Cerebellar nuclear complex (tissue), 1 donor: ENCODE data around the gene MED1.
"Not testable (repeated sequence)": the region's sequence is repeated elsewhere in the genome, so short reads cannot be mapped to it uniquely, and the experiment has no call there.

Experiments
- DNase-seq, 2 experiments: peaks; one replicate each; lab custom pipeline; 2025; lab: John Stamatoyannopoulos, UW

The MED1 gene, protein sequence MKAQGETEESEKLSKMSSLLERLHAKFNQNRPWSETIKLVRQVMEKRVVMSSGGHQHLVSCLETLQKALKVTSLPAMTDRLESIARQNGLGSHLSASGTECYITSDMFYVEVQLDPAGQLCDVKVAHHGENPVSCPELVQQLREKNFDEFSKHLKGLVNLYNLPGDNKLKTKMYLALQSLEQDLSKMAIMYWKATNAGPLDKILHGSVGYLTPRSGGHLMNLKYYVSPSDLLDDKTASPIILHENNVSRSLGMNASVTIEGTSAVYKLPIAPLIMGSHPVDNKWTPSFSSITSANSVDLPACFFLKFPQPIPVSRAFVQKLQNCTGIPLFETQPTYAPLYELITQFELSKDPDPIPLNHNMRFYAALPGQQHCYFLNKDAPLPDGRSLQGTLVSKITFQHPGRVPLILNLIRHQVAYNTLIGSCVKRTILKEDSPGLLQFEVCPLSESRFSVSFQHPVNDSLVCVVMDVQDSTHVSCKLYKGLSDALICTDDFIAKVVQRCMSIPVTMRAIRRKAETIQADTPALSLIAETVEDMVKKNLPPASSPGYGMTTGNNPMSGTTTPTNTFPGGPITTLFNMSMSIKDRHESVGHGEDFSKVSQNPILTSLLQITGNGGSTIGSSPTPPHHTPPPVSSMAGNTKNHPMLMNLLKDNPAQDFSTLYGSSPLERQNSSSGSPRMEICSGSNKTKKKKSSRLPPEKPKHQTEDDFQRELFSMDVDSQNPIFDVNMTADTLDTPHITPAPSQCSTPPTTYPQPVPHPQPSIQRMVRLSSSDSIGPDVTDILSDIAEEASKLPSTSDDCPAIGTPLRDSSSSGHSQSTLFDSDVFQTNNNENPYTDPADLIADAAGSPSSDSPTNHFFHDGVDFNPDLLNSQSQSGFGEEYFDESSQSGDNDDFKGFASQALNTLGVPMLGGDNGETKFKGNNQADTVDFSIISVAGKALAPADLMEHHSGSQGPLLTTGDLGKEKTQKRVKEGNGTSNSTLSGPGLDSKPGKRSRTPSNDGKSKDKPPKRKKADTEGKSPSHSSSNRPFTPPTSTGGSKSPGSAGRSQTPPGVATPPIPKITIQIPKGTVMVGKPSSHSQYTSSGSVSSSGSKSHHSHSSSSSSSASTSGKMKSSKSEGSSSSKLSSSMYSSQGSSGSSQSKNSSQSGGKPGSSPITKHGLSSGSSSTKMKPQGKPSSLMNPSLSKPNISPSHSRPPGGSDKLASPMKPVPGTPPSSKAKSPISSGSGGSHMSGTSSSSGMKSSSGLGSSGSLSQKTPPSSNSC (N-terminal part only)

DNA sequence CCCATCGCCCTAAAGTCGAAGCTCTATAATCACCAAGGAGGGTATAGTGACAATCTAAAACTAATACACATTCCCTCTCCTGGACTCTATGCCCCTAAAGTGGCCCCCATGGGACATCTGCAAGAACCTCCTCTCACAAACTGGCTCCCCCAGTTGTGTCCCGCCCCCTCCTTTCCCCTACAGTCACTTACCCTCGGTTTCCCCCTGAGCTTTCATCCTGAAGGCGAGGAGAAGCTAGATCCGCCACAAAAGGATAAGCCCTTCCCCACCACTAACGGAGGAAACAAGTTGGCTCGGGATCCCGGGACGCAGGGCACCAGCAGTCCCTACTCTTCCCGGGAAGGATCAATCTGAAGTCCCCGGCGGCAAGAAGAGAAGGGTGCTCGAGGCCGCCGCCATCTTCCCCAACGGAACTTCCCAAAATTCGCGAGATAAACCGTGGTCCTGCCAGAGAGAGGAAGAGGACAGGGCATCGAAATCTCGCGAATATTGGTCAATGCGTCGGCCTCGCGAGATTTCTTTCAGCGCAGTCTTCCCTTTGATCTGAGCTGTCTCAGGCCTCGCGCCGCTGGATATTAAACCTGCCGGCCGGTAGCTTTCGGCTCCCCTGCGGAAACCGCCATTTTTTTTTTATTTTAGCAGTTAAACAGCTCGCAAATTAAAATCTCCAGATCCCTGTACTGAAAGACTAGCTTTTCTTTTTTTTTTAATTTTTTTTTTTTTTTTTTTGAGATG, at the start of gene MED1:
Gene MED1 (minus strand): TSS at position 417 of the 735 bp plus-strand sequence. CDS start 201 bp downstream, at position 216.
- peak; percentile 49 to 77 for DNase-seq

DNA sequence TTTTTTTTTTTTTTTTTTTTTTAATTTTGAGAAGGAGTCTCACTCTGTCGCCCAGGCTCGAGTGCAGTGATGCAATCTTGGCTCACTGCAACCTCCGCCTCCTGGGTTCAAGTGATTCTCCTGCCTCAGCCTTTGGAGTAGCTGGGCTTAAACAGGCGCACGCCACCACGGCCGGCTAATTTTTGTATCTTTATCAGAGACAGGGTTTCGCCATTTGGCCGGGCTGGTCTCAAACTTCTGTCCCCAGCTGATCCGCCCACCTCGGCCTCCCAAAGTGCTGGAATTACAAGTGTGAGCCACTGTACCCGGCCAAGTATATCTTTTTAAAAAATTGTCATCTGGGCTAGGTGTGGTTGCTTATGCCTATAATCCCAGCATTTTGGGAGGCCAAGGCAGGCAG, 45.9 kb upstream of the MED1 start:
- DNase-seq: not testable (repeated sequence)

DNA sequence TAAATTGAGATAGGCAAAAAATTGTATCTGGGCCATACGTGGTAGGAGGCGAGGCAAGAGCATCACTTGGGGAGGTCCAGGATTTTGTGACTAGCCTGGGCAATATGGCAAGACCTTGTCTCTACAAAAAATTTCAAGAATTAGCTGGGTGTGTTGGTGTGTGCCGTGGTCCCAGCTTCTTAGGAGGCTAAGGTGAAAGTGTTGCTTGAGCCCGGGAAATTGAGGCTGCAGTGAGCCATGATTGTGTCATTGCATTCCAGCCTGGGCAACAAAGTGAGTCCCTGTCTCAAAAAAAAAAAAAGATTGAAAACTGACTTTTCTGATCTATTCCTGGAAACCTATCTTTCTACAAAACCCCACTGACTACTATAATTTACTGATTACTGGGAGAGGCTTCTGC, 36.9 kb upstream of the MED1 start:
- no peak for DNase-seq

DNA sequence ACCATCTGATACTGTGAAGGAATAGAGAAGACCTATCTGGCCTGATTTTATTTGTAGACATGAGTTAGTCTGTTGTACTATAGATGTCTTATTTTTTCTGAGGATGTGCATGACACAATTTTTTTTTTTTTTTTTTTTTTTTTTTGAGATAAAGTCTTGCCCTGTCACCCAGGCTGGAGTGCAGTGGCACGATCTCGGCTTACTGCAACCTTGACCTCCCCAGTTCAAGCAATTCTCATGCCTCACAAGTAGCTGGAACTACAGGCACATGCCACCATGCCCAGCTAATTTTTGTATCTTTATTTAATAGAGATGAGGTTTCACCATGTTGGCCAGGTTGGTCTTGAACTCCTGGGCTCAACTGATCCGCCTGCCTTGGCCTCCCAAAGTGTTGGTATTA, 36.4 kb upstream of the MED1 start:
- not testable (repeated sequence) for DNase-seq

DNA sequence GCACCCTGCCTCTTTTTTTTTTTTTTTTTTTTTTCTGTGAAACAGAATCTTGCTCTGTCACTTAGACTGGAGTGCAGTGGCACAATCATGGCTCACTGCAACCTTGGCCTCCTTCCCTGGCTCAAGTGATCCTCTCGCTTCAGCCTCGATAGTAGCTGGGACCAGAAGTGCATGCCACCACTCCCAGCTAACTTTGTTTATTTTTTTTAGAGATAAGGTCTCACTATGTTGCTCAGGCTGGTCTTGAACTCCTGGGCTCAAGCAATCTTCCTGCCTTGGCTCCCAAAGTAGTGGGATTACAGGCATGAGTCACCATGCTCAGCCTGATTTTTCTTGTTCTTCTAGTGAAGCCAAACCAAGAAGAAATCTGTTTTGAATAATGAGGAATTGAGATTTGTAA, 35.2 kb upstream of the MED1 start:
- no peak for DNase-seq

DNA sequence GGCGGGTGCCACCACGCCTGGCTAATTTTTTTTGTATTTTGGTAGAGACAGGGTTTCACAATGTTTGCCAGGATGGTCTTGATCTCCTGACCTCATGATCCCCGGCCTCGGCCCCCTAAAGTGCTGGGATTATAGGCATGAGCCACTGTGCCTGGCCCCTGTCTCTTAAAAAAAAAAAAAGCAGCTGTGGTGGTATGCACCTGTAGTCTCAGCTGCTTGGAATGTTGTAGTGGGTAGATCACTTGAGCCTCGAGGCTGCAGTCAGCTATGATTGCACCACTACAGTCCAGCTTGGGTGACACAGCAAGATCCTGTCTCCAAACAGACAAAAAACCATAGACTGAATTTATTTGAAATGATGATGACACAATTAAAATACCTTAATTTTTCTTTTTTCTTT, 34.5 kb upstream of the MED1 start:
- DNase-seq: no peak

DNA sequence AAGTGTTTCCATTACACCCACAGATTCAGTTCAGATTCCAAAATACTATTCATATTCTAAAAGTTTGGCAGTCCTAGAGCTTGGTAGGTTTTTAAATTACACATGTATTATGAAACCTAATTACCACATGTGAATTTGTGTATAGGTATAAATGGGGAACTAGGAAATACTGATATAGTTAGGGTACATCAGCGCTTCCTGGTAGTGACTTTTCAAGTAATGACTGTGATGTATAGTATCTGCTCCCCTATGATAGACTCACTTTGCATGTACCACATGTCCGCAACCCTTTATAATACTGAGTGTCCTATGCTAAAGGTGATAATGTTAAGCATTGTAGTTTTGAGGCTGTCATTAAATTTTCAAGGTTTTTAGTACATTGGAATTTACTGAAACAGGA, 33.1 kb upstream of the MED1 start:
- no peak for DNase-seq

DNA sequence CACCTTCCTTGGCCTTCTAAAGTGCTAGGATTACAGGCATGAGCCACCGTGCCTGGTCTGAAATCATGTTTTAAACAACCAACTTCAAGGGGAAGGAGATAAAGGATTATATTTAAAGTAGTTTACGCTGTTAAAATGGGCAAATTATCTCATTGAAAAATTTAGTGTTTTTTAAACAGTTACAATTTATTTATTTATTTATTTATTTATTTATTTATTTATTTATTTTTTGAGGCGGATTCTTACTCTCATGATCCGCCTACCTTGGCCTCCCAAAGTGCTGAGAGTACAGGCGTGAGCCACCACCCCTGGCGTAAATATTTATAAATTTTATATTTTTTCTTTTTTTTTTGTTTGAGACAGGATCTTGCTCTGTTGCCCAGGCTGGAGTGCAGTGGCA, 32.4 kb upstream of the MED1 start:
- no peak for DNase-seq

DNA sequence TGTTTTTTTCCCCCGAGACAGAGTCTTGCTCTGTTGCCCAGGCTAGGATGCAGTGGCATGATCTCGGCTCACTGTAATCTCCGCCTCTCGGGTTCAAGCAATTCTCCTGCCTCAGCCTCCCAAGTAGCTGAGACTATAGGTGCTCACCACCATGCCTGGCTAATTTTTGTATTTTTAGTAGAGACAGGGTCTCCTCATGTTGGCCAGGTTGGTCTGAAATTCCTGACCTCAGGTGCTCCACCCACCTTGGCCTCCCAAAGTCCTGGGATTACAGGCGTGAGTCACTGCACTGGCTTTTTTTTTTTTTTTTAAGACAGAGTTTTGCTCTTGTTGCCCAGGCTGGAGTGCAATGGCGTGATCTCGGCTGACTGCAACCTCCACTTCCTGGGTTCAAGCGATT, 28.6 kb upstream of the MED1 start:
- DNase-seq: not testable (repeated sequence)

DNA sequence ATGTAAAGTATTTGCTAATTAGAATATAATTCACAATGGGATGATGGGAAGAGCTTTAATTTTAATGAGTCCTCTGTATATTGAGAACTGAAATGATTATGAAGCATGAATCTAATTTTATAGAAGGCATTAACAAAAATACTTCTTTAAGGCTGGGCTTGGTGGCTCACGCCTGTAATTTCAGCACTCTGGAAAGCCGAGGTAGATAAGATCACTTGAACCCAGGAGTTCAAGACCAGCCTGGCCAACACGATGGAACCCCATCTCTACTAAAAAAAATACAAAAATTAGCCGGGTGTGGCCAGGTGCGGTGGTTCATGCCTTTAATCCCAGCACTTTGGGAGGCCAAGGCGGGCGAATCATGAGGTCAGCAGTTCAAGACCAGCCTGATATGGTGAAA, 22.2 kb upstream of the MED1 start:
- no peak for DNase-seq

DNA sequence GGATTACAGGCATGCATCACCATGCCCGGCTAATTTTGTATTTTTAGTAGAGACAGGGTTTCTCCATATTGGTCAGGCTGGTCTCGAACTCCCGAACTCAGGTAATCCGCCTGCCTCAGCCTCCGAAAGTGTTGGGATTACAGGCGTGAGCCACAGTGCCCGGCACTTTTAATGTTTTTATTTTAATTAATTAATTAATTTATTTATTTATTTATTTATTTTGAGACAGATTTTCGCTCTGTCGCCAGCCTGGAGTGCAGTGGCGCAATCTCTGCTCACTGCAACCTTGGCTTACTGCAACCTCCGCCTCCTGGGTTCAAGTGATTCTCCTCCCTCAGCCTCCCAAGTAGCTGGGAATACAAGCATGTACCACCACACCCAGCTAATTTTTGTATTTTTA, 17.5 kb upstream of the MED1 start:
- DNase-seq: not testable (repeated sequence)

DNA sequence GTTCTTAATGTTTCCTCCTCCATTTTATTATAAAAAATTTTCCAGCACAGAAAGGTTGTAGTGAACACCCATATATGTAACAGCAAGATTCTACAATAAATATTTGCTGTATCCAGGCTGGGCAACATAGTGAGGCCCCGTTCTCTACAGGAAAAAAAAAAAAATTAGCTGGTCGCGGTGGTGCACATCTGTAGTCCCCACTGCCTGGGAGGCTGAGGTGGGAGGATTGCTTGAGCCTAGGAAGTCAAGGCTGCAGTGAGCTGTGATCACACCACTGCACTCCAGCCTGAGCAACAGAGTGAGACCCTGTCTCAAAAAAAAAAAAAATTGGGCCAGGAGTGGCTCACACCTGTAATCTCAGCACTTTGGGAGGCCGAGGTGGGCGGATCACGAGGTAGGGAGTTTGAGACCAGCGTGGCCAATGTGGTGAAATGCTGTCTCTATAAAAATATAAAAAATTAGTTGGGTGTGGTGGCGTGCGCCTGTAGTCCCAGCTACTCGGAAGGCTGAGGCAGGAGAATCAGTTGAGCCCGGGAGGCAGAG, 13.6 kb upstream of the MED1 start:
- not testable (repeated sequence) for DNase-seq

DNA sequence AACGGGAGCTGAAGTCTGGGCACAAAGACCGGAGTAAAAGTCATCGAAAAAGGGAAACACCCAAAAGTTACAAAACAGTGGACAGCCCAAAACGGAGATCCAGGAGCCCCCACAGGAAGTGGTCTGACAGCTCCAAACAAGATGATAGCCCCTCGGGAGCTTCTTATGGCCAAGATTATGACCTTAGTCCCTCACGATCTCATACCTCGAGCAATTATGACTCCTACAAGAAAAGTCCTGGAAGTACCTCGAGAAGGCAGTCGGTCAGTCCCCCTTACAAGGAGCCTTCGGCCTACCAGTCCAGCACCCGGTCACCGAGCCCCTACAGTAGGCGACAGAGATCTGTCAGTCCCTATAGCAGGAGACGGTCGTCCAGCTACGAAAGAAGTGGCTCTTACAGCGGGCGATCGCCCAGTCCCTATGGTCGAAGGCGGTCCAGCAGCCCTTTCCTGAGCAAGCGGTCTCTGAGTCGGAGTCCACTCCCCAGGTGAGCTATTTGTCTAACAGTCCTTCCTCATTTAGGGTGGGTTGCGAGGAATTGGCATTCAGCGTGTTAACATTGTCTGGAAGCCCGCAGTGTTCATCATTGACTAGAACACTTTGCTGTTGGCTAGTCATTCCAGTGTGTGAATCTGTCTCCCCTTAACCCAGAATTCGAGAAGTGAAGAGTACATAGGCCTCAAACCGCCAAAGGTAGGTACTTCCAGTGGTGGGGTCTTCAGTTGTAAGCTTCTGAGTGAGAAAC, 11.7 kb upstream of the MED1 start:
- DNase-seq: no peak

DNA sequence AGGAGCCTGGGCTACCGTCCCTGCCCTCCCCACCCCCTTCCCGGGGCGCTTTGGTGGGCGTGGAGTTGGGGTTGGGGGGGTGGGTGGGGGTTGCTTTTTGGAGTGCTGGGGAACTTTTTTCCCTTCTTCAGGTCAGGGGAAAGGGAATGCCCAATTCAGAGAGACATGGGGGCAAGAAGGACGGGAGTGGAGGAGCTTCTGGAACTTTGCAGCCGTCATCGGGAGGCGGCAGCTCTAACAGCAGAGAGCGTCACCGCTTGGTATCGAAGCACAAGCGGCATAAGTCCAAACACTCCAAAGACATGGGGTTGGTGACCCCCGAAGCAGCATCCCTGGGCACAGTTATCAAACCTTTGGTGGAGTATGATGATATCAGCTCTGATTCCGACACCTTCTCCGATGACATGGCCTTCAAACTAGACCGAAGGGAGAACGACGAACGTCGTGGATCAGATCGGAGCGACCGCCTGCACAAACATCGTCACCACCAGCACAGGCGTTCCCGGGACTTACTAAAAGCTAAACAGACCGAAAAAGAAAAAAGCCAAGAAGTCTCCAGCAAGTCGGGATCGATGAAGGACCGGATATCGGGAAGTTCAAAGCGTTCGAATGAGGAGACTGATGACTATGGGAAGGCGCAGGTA, 11.0 kb upstream of the MED1 start:
- no peak for DNase-seq

DNA sequence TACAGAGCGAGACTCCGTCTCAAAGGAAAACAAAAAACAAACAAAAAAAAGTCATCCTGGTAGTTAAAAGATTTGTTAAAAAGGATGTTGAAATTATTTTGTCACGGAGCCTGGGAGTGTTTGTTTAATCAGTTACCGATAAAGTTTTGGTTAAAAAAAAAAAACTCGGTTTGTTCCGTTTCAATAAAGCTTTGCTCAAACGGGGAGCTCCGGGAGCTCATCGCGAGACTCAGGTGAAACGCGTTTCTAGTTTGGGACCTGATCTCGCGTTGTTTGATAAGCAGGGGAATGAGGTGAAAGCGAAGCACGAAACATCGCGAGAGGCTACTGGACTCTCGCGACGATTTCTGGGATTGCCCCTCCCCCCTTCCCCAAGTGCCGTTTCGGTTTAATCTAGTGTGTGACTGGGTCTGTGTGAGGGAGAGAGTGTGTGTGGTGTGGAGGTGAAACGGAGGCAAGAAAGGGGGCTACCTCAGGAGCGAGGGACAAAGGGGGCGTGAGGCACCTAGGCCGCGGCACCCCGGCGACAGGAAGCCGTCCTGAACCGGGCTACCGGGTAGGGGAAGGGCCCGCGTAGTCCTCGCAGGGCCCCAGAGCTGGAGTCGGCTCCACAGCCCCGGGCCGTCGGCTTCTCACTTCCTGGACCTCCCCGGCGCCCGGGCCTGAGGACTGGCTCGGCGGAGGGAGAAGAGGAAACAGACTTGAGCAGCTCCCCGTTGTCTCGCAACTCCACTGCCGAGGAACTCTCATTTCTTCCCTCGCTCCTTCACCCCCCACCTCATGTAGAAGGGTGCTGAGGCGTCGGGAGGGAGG, 10.3 kb upstream of the MED1 start, which contains the start of gene CDK12:
Gene CDK12 (plus strand): TSS at position 374 of the 813 bp plus-strand sequence. CDS start 586 bp downstream, outside the sequence.
- peak; percentile 92 for DNase-seq

DNA sequence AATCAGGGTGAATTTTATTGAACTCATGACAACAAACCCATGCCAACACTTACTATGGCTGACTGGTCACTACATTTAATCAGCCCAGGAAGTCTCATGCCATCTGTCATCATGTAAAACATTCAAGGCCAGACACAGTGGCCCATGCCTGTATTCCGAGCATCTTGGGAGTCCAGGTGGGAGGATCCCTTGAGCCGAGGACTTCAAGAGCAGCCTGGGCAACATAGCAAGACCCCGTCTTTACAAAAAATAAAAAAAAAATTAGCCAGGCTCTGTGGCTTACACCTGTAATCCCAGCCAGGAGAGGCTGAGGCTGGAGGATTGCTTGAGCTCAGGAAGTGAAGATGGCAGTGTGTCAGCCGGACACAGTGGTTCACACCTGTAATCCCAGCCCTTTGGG, 4.9 kb upstream of the MED1 start:
- no peak for DNase-seq

DNA sequence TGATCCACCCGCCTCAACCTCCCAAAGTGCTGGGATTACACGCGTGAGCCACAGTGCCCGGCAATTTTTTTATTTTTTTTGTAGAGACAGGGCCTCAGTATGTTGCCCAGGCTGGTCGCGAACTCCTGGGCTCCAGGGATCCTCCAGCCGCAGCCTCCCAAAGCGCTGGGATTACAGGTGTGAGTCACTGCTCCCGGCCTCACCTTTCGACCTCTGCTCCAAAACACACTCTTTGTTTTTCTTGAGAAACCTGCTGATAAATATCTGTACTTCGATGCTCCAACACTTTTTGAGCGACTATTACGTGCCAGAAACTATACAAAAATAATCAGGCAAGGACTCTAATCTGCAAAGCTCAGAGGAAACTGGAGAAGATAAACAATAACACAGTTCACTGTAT, 1.0 kb downstream of the MED1 start:
- no peak for DNase-seq

DNA sequence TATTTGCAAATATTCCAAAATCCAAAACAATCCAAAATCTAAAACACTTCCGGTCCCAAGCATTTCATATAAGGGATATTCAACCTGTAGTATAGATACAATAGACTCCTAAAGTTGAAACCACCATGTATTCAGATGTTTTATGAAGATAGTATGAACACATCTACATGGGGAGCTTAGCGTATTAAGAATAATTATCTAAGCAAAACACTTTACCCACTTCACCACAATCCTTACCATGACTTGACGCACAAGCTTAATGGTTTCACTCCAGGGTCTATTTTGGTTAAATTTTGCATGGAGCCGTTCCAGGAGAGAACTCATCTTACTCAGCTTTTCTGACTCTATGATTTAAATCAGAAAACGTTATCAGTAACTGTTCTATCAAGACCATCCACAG, 3.5 kb downstream of the MED1 start:
- no peak for DNase-seq

DNA sequence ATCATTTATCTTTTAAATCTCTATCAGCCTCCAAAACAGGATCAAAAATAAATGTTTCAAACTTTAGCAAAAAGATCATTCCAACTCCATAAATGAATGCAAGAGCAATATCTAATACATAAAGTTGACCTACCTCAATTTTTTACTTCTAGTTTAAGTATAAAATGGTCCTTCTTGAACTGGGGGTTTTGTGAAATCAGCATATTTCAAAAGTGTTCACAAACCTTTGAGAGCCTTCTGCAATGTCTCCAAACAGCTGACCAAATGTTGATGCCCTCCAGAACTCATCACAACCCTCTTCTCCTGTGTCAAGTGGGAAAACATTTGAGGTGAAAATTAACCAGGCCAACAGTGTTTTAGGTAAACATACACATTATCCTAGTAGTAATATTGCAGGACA, 7.7 kb downstream of the MED1 start:
- no peak for DNase-seq
